Activated T-helper 9 cell treated with anti-CD3 and anti-CD28 coated beads, Interleukin-2, amount 50 U/mL, for 16 hours (primary cell): ENCODE data around the gene KIF3A.

Experiments used
- DNase-seq: peaks from one replicate; pipeline ENCODE4 v3.0.0-alpha.2; 2020; ENCODE audit warnings: low read depth

KIF3A gene

GRCh38 chr5:132677682-132678400 is 59.5 kb downstream of the KIF3A start:
- DNase-seq, result no peak

- DNase-seq, result no peak
These were observed 60.2 kb downstream of the KIF3A start for GRCh38 chr5:132677191-132677590.

- no peak for DNase-seq
These were observed 61.2 kb downstream of the KIF3A start for GRCh38 chr5:132675936-132676689.

GRCh38 chr5:132674671-132675506 is 62.5 kb downstream of the KIF3A start:
- no peak for DNase-seq

- DNase-seq, result no peak
These were observed 63.3 kb downstream of the KIF3A start, which contains the start of gene IL4 for GRCh38 chr5:132673939-132674630. IL4 (plus strand) TSS chr5:132673989; CDS start chr5:132674051, 62 bp downstream.

- no peak for DNase-seq
These were observed 63.9 kb downstream of the KIF3A start for GRCh38 chr5:132673488-132673887.

GRCh38 chr5:132671000-132671399 is 66.3 kb downstream of the KIF3A start:
- DNase-seq, result no peak

GRCh38 chr5:132669966-132670882 is 67.1 kb downstream of the KIF3A start:
- DNase-seq, result no peak

- no peak for DNase-seq
These were observed 67.9 kb downstream of the KIF3A start for GRCh38 chr5:132669455-132669820.

GRCh38 chr5:132668706-132669454 is 68.5 kb downstream of the KIF3A start:
- DNase-seq, result no peak

- DNase-seq, result no peak
These were observed 69.3 kb downstream of the KIF3A start for GRCh38 chr5:132667761-132668705.

GRCh38 chr5:132667309-132667708 is 70.0 kb downstream of the KIF3A start:
- DNase-seq, result no peak

- DNase-seq, result no peak
These were observed 70.8 kb downstream of the KIF3A start for GRCh38 chr5:132666310-132667123.

- DNase-seq, result no peak
These were observed 71.7 kb downstream of the KIF3A start for GRCh38 chr5:132665574-132666080.

GRCh38 chr5:132664696-132665209 is 72.6 kb downstream of the KIF3A start:
- DNase-seq, result no peak

GRCh38 chr5:132663771-132664695 is 73.3 kb downstream of the KIF3A start:
- no peak for DNase-seq
